Lung (tissue), 16 donors: ENCODE data around the gene TMEM215. TPM values are rescaled to one million over a fixed set of nuclear protein-coding genes. Genes with fewer than 3 reads are reported as not detected.
A peak's percentile ranks its signal among the peaks of the same experiment; 100 is the strongest.

Experiments
- ATAC-seq: fragments of 200-7000 bp; cut with Tn5 transposase; one replicate; pipeline ENCODE4 v1.9.1; 2020; ENCODE audit warnings: moderate number of reproducible peaks; ENCODE audit not compliant: insufficient read depth, low FRiP score
- DNase-seq, 3 donors: peaks; one replicate each; pipeline ENCODE4 v3.0.0-alpha.2; 2013 to 2017
- H3K27ac ChIP-seq, 2 donors: one replicate each; pipeline ENCODE4 v1.5.1; 2013; ENCODE audit warnings: mild to moderate bottlenecking in 2 of 2, moderate library complexity in 2 of 2, control low read depth in 1 of 2, inconsistent platforms in 1 of 2, low read depth in 1 of 2, low read length in 1 of 2
- H3K27me3 ChIP-seq, 3 donors: one replicate each; pipeline ENCODE4 v1.5.1; 2013; ENCODE audit warnings: low read length in 2 of 3; ENCODE audit not compliant: control insufficient read depth in 3 of 3, insufficient read depth in 3 of 3
- H3K36me3 ChIP-seq, 4 donors: one replicate each; pipeline ENCODE4 v1.5.1; 2013; ENCODE audit warnings: low read length in 4 of 4, mild to moderate bottlenecking in 1 of 4, moderate library complexity in 1 of 4; ENCODE audit not compliant: control insufficient read depth in 4 of 4, insufficient read depth in 4 of 4
- H3K4me1 ChIP-seq, 5 donors: one replicate each; pipeline ENCODE4 v1.5.1; 2013; ENCODE audit warnings: low read length in 5 of 5, mild to moderate bottlenecking in 2 of 5, moderate library complexity in 1 of 5; ENCODE audit not compliant: control insufficient read depth in 5 of 5, insufficient read depth in 5 of 5
- H3K4me3 ChIP-seq: one replicate; pipeline ENCODE4 v1.5.1; 2013; ENCODE audit warnings: mild to moderate bottlenecking, control low read depth, moderate library complexity
- H3K9ac ChIP-seq, 2 donors: one replicate each; pipeline ENCODE4 v1.5.1; 2013; ENCODE audit warnings: low read length in 2 of 2, control low read depth in 1 of 2; ENCODE audit not compliant: insufficient read depth in 1 of 2
- H3K9me3 ChIP-seq, 4 donors: one replicate each; pipeline ENCODE4 v1.5.1; 2013; ENCODE audit warnings: low read length in 3 of 4, mild to moderate bottlenecking in 1 of 4, moderate library complexity in 1 of 4; ENCODE audit not compliant: control insufficient read depth in 4 of 4, insufficient read depth in 3 of 4
- WGBS, 2 donors: extraction: QIAGEN DNeasy Blood & Tissue Kit; methylation state at CpG; one replicate each; pipeline ENCODE4 v1.1.7; 2013; 5-methylcytosine and 5-hydroxymethylcytosine counted together
- long read RNA-seq, 5 donors: transcript quantifications; one replicate each; lab custom pipeline, GENCODE V29; 2026
- polyA plus RNA-seq, 2 donors: library from polyadenylated mRNA; stranded (reverse); fragments of 200-250 nt; gene quantifications; one replicate each; pipeline ENCODE4 v1.2.1, GENCODE V29; 2013
- total RNA-seq, 2 donors: library from RNA; depleted of rRNA in 1 of 2; stranded (reverse); fragments of >200 nt in 1 of 2; gene quantifications; one replicate each; pipeline ENCODE4 v1.2.1, GENCODE V29; 2014 to 2021
- TF ChIP-seq, protein P1 (sequence below): IDR thresholded peaks from 2 replicates; pipeline ENCODE4 v1.5.1; 2012; ENCODE audit warnings: mild to moderate bottlenecking; ENCODE audit errors: control extremely low read depth, extremely low read depth
- donor health status: control.
- donor health status: control.
- donor health status: Bipolar disorder and iron deficiency.
- donor health status: healthy.
- donor health status: DM: yes; HTN: yes; CAD: no.

The TMEM215 gene, protein sequence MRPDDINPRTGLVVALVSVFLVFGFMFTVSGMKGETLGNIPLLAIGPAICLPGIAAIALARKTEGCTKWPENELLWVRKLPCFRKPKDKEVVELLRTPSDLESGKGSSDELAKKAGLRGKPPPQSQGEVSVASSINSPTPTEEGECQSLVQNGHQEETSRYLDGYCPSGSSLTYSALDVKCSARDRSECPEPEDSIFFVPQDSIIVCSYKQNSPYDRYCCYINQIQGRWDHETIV
- total RNA-seq (under 1 TPM in 1 of 2 donors, not detected in 1; 0.06 TPM), polyA plus RNA-seq (not detected)
- long read RNA-seq, donor 1: 0 reads
- long read RNA-seq, donor 2: 0 reads
- long read RNA-seq, donor 3: 0 reads
- long read RNA-seq, donor 4: 0 reads
- long read RNA-seq, donor 5: 0 reads

DNA sequence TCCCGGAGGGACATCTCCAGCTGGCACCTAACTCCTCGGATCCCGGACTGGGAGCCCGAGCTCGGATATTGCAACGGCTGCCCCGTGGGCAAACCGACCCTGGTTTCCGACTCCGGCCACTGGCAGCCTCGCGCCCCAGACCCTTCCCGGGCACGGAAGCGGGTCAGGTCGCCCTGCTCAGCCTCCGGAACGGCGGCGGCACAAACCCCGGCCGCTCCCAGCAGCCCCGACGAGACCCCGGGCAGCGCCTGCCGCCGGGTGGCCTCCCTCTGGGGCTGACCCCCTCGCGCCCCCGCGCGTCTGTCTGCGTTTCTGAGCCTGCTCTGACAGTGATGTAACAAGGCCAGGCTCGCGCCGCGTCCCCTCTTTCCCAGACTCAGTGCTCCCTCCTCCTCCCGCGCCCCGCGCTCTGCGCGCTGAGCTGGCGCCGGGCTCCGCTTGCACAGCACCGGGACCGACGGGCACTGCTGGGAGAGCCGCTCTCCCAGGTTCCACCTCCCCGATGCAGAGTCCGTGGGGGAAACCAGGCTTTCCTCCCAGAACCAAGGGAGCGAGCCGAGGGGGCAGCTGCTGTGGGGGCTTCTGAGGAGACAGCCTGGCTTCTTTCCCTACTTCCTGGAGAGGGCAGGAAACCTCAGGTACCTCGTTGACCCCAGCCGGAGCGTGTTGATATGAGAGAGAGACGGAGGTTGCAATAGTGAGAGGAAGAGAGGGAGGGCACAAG lies at the start of gene TMEM215:
Gene TMEM215, plus strand, starts transcription at position 373 of the 724 bp plus-strand sequence. CDS start 644 bp downstream, outside the sequence.
- Histone ChIP-seq H3K36me3 (no peaks in the 10 kb centered on the region), H3K4me1 (peaks cover 0 to 4% (median 0%) of the 10 kb centered on the region in 5 donors), H3K9me3 (peaks cover 0 to 5% (median 0%) of the 10 kb centered on the region in 4 donors), H3K9ac (no peak within 1 kb of the TSS), H3K4me3 (no peak within 1 kb of the TSS), H3K27me3 (peaks cover 14 to 62% (median 38%) of the 10 kb centered on the region in 3 donors), H3K27ac (no peak within 1 kb of the TSS)
- no peak for ATAC-seq
- peak; percentile 7 to 43 (median 25) for DNase-seq
- WGBS, 2 donors: 0 to 2% methylated on average over 41 to 59 of the region's 59 CpGs
- TF ChIP-seq, protein P1, sequence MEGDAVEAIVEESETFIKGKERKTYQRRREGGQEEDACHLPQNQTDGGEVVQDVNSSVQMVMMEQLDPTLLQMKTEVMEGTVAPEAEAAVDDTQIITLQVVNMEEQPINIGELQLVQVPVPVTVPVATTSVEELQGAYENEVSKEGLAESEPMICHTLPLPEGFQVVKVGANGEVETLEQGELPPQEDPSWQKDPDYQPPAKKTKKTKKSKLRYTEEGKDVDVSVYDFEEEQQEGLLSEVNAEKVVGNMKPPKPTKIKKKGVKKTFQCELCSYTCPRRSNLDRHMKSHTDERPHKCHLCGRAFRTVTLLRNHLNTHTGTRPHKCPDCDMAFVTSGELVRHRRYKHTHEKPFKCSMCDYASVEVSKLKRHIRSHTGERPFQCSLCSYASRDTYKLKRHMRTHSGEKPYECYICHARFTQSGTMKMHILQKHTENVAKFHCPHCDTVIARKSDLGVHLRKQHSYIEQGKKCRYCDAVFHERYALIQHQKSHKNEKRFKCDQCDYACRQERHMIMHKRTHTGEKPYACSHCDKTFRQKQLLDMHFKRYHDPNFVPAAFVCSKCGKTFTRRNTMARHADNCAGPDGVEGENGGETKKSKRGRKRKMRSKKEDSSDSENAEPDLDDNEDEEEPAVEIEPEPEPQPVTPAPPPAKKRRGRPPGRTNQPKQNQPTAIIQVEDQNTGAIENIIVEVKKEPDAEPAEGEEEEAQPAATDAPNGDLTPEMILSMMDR: no peak

DNA sequence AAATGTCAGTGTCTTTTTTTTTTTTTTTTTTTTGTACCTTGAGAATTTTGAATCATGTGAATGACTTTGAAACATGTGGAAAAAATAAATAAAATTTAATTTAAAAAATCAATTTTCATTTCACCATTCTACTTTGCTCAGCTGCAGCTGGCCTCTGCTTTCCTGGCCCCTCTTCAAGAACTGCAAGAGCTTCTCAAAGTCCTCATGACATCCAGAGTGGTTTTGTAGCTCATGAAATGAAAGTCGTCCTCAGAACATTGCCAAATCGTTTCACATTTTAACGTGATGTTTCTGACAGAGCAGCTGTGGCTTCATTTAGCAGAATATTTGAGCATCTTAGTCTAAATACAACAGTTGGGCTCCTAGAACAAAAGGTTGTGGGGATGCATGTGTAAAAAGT lies 47.9 kb upstream of the TMEM215 start:
- ATAC-seq (no peak), DNase-seq (no peak)
- WGBS, 2 donors: 70 to 76% methylated on average over 3 of the region's 3 CpGs
- Histone ChIP-seq H3K4me3 (no peak overlapping the region), H3K36me3 (no peaks in the 10 kb centered on the region), H3K4me1 (no peaks in the 10 kb centered on the region), H3K27me3 (no peaks in the 10 kb centered on the region), H3K27ac (no peak overlapping the region), H3K9me3 (no peaks in the 10 kb centered on the region), H3K9ac (no peak overlapping the region)
- TF ChIP-seq, protein P1: no peak

DNA sequence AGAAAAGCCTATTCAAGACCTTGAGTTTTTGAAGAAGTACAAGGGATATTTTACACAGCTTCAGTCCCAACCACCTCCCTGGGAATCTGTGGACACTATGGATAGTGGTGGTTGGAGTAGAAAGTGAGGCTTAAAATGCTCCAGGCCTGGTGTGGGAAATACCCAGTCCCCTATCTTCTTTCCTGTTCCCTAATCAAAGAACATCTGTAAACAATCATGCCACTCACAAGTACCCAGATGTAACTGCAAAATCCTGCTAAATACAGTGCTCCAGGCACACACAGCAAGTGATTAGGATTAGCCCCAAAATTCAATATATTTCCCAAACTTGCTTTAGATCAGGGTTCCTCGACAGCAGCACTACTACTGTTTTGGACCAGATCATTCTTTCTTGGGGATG lies 46.0 kb upstream of the TMEM215 start:
- Histone ChIP-seq H3K9me3 (no peaks in the 10 kb centered on the region), H3K27me3 (no peaks in the 10 kb centered on the region), H3K9ac (no peak overlapping the region), H3K4me3 (no peak overlapping the region), H3K27ac (no peak overlapping the region), H3K4me1 (no peaks in the 10 kb centered on the region), H3K36me3 (no peaks in the 10 kb centered on the region)
- 74 to 77% methylated on average over 1 of the region's 1 CpG for WGBS, 2 donors
- no peak for DNase-seq
- TF ChIP-seq, protein P1: no peak
- ATAC-seq: no peak
